SK-N-MC (cell line): ENCODE data around the gene HAND2.

Experiments used
- DNase-seq: peaks from one replicate; pipeline ENCODE4 v3.0.0-alpha.2; 2011; ENCODE audit warnings: low read depth, low spot score
- H3K27ac ChIP-seq: fragments of 200-600 bp; sonication (generic); 2 replicates; pipeline ENCODE4 v1.5.1; 2016; ENCODE audit warnings: mixed run types
- H3K36me3 ChIP-seq: fragments of 200-600 bp; sonication (generic); 2 replicates; pipeline ENCODE4 v1.6.1; 2017; ENCODE audit warnings: antibody characterized with exemption, low read length, mixed read lengths; ENCODE audit not compliant: insufficient read depth
- H3K4me3 ChIP-seq: fragments of 200-600 bp; sonication (generic); 2 replicates; pipeline ENCODE4 v1.5.1; 2016
- H3K9ac ChIP-seq: fragments of 200-600 bp; sonication (generic); 2 replicates; pipeline ENCODE4 v1.8.0; 2017; ENCODE audit warnings: mixed run types, mixed read lengths; ENCODE audit not compliant: insufficient read length
- H3K9me3 ChIP-seq: fragments of 200-600 bp; sonication (generic); 2 replicates; pipeline ENCODE4 v1.6.1; 2017; ENCODE audit warnings: low read depth, mild to moderate bottlenecking, antibody characterized with exemption, low read length, moderate library complexity, mixed read lengths
- EZH2 ChIP-seq: fragments of 200-600 bp; sonication (generic); IDR thresholded peaks from one replicate; pipeline ENCODE4 v1.6.1; 2017; ENCODE audit warnings: antibody characterized with exemption
- FOXP2 ChIP-seq: optimal IDR thresholded peaks from 2 replicates; pipeline ENCODE3; 2011; ENCODE audit warnings: mild to moderate bottlenecking, moderate library complexity; ENCODE audit not compliant: insufficient read depth; ENCODE audit errors: extremely low read length, control extremely low read depth
- POLR2AphosphoS5 ChIP-seq: IDR thresholded peaks from 2 replicates; pipeline ENCODE4 v1.6.1; 2012; ENCODE audit warnings: mild to moderate bottlenecking, low read depth, low read length, borderline replicate concordance

Gene HAND2

GRCh38 chr4:173524218-173525117 lies 5.6 kb downstream of the HAND2 start:
- Histone ChIP-seq H3K36me3 (peaks cover 36% of the 10 kb centered on the region), H3K27ac (0 out of 2 replicates have a peak overlapping the region, but pooled peaks have one; percentile 5), H3K9me3 (no peaks in the 10 kb centered on the region), H3K4me3 (no peak overlapping the region), H3K9ac (no peak overlapping the region)
- DNase-seq: no peak
- TF ChIP-seq FOXP2 (no peak), POLR2AphosphoS5 (no peak), EZH2 (no peak)

DNA sequence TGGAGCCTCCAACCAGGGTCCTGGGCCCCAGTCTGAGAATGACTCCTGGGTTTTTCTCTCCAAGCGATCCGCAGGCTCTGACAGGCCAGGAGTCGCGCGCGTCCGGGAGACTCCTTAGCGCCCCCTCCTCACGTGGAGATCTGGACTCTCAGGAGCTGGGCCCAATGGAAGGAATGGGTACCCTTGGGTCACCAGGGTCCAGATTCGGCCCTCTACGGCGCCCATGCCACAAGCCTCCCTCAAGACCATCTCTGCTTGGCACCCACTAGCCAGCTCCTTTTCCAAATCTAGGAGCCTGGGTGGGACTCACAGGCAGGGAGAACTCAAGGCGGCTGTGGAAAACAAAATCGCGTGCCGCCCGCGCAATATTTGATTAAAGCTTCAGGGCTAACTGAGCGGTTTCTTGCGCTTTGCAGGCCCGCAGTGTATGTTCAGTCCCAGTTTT lies 7.1 kb downstream of the HAND2 start:
- no peak for TF ChIP-seq FOXP2
- TF ChIP-seq POLR2AphosphoS5: no peak
- DNase-seq: no peak
- H3K27ac ChIP-seq: no peak overlapping the region
- H3K9me3 ChIP-seq: no peaks in the 10 kb centered on the region
- peaks cover 36% of the 10 kb centered on the region for H3K36me3 ChIP-seq
- peak overlapping the region; percentile 69; the same call in 1 of the 2 replicates for H3K4me3 ChIP-seq
- no peak overlapping the region for H3K9ac ChIP-seq

DNA sequence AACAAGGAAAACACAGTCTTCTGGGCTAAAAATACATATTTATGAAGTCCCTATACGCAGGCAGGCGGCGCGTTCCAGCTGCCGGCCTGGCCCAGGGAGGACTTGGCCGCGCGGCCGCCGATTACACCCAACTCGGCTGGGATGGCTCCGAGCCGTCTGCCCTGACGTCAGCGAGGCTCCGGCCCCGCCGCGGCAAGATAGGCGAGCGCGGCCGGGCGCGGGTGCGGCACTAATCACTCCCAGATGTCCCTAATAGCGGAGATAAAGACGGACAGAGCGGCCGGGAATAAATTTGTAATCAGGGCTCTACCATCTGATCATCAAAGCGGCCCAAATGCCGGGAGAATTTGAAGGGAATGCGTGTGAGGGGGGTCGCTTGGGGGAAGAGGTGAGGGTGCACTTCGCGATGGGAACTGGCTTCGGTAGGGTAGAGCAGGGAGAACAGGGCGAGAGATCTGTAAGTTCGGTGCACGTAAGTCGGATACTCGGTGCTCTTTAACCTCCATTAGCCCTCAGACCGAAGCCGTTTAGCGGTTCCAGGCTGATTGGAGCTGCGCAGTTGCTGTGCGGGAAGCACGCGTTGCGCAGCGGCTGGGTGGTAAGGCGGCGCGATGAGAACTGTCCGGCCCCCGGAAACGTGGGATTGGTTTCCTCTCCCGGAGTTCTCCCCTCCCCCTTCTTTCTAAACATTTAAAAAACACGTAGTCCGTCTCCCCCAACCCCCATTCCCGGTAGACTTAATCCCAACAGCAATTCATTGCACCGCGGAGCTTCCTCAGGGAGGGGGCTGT lies 7.7 kb downstream of the HAND2 start:
- peaks cover 36% of the 10 kb centered on the region for H3K36me3 ChIP-seq
- DNase-seq: no peak
- H3K9me3 ChIP-seq: no peaks in the 10 kb centered on the region
- H3K4me3 ChIP-seq: peak overlapping the region; percentile 69
- TF ChIP-seq EZH2 (no peak), POLR2AphosphoS5 (peak; percentile 46; the same call in 1 of the 2 replicates)
- H3K27ac ChIP-seq: peak overlapping the region; percentile 68
- peak overlapping the region; percentile 50 for H3K9ac ChIP-seq

GRCh38 chr4:173521467-173522159 lies 8.4 kb downstream of the HAND2 start:
- Histone ChIP-seq H3K4me3 (peak overlapping the region; percentile 69; the same call in 1 of the 2 replicates), H3K9me3 (no peaks in the 10 kb centered on the region), H3K9ac (peak overlapping the region; percentile 50), H3K36me3 (peaks cover 28% of the 10 kb centered on the region), H3K27ac (peak overlapping the region; percentile 68; the same call in 1 of the 2 replicates)
- no peak for TF ChIP-seq FOXP2
- no peak for TF ChIP-seq EZH2
- TF ChIP-seq POLR2AphosphoS5: no peak
- no peak for DNase-seq

- TF ChIP-seq POLR2AphosphoS5 (no peak), EZH2 (no peak), FOXP2 (no peak)
- Histone ChIP-seq H3K9ac (no peak overlapping the region), H3K9me3 (no peaks in the 10 kb centered on the region), H3K4me3 (no peak overlapping the region), H3K36me3 (peaks cover 22% of the 10 kb centered on the region), H3K27ac (no peak overlapping the region)
- no peak for DNase-seq
Measured at GRCh38 chr4:173520921-173521466, 9.0 kb downstream of the HAND2 start.

DNA sequence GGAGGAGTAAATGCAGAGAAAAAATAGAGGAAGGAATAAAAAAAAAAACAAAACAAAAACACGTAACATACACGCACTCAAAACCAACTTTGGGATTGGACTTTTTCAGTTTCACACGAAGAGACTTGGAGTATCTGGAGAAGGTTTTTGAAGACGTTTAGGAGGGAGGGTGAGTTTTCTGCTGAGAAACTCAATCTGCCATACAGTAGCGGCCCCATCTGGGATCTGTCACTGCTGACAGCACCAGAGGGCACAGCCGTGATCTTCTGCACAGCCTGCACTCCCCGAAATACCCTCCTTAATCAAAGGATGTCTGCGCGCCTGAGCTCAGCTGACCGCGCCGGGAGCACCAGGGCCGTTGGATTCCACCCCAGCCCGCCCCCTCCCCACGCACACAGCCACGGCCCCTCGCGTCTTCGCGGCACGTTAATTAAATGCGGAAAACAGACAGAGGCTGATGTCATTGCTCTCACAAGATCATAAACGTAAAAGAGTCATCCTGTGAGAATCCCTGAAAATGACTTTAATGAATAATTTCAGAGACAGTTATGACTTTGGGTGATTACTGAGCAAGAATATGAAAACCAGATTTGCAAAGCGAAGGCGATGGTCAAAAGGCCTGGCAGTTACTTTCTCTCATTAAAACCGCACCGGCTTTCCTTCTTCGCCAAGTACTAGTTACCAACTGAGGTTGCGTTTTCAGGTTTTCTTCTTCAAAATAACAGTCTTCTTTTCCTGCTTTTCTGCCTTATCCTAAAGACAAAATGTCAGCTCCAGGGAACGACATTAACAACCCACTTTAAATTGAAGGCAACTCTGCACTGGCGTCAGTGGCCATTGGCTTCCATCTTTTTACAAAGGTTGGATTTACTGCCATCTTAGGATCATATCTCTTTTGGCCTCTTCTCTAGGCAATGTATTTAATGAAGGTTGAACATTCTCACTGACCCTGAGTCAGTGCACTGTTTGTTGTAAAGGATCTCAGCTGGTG lies 10.6 kb downstream of the HAND2 start:
- Histone ChIP-seq H3K27ac (no peak overlapping the region), H3K9ac (no peak overlapping the region), H3K4me3 (no peak overlapping the region), H3K9me3 (no peaks in the 10 kb centered on the region), H3K36me3 (peaks cover 6% of the 10 kb centered on the region)
- DNase-seq: no peak
- TF ChIP-seq POLR2AphosphoS5 (no peak), FOXP2 (no peak)

DNA sequence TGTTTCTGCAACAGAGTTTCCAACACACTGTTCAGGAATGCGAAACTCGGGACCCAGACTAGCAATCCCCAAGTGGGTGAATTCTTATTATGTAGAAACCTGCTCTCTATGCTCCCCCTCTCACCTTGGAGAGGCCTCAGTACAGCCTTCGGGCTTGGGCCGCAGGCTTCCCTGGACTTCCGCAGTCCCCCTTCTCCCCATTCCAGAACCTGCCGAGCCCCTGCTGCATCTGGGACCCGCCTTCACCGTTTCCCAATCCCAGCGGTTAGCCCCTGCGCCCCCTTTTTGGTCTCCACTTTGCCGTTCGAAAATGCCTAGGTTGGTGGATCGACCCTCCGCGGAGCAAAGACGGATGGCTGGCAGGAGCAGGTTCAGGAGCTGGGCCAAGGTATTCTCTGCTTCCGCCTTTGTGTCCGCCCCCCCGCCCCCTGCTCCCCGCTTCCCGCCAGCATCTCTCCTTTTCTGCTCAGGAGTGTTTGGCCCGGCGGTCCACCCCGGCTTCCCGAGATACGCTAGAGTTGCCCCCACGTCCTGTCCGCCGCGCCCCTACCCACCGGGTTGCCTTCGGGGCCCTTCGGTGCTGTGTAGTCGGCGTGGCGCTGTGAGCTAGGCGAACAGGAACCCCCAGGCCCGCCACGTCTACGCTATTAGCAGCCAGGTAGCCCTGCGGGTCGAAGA lies 11.5 kb downstream of the HAND2 start:
- Histone ChIP-seq H3K4me3 (no peak overlapping the region), H3K36me3 (no peaks in the 10 kb centered on the region), H3K9ac (no peak overlapping the region), H3K27ac (no peak overlapping the region), H3K9me3 (no peaks in the 10 kb centered on the region)
- no peak for DNase-seq
- TF ChIP-seq POLR2AphosphoS5: no peak
- no peak for TF ChIP-seq FOXP2
- no peak for TF ChIP-seq EZH2
